Heart left ventricle (tissue), 16 donors: Measurements from ENCODE around the gene CCDC192. TPM values are rescaled to one million over a fixed set of nuclear protein-coding genes. Genes with fewer than 3 reads are reported as not detected.

ENCODE experiments used
- ATAC-seq, 4 donors: fragments of 200-7000 bp; cut with Tn5 transposase; one replicate each; pipeline ENCODE4 v1.9.1; 2020 to 2022; ENCODE audit warnings: moderate library complexity in 4 of 4, mild to moderate bottlenecking in 3 of 4, moderate number of reproducible peaks in 1 of 4
- DNase-seq, 5 donors: peaks; one replicate each; pipeline ENCODE4 v3.0.0-alpha.2; 2020
- H3K27ac ChIP-seq, 12 donors: fragments of 200-600 bp; sonication (generic) in 4 of 12; one replicate each; pipeline versions ENCODE4 v1.5.0 to v1.8.0; 2016 to 2022; ENCODE audit warnings: mild to moderate bottlenecking in 2 of 12
- H3K27me3 ChIP-seq, 9 donors: fragments of 200-600 bp; sonication (generic) in 2 of 9; one replicate each; pipeline versions ENCODE4 v1.5.1 to v1.8.0; 2016 to 2022; ENCODE audit warnings: mild to moderate bottlenecking in 3 of 9
- H3K36me3 ChIP-seq, 9 donors: fragments of 200-600 bp; sonication (generic) in 2 of 9; one replicate each; pipeline versions ENCODE4 v1.5.0 to v1.8.0; 2018 to 2022; ENCODE audit warnings: mild to moderate bottlenecking in 2 of 9
- H3K4me1 ChIP-seq, 12 donors: fragments of 200-600 bp; sonication (generic) in 4 of 12; one replicate each; pipeline versions ENCODE4 v1.5.0 to v1.8.0; 2016 to 2022; ENCODE audit warnings: mild to moderate bottlenecking in 3 of 12
- H3K4me3 ChIP-seq, 12 donors: fragments of 200-600 bp; sonication (generic) in 4 of 12; one replicate each; pipeline versions ENCODE4 v1.5.0 to v1.8.0; 2017 to 2022; ENCODE audit warnings: mild to moderate bottlenecking in 9 of 12, moderate library complexity in 4 of 12
- H3K9me3 ChIP-seq, 12 donors: fragments of 200-600 bp; sonication (generic) in 4 of 12; one replicate each; pipeline versions ENCODE4 v1.5.0 to v1.8.0; 2016 to 2022; ENCODE audit warnings: mild to moderate bottlenecking in 1 of 12
- CTCF ChIP-seq, 12 donors: fragments of 200-600 bp; sonication (generic) in 4 of 12; IDR thresholded peaks; one replicate each; pipeline versions ENCODE4 v1.5.0 to v1.8.0; 2018 to 2022; ENCODE audit warnings: antibody characterized with exemption in 12 of 12, mild to moderate bottlenecking in 5 of 12
- POLR2A ChIP-seq, 2 donors: fragments of 450-650 bp; IDR thresholded peaks; one replicate each; pipeline ENCODE4 v1.6.1; 2017; ENCODE audit warnings: antibody characterized with exemption in 2 of 2, mild to moderate bottlenecking in 2 of 2, moderate library complexity in 2 of 2
- WGBS, 4 donors: extraction: QIAGEN DNeasy Blood & Tissue Kit in 2 of 4; methylation state at CpG; one replicate each; pipeline versions ENCODE4 v1.1.5 to v1.1.7; 2013 to 2018; 5-methylcytosine and 5-hydroxymethylcytosine counted together
- intact Hi-C, 10 donors: fragments of 100-400 bp; cut with DNase I; formaldehyde crosslinking; loops; one replicate each; pipeline versions ENCODE4 v1.11.1 to v1.14.2; 2022
- polyA plus RNA-seq, 2 donors: library from polyadenylated mRNA; stranded (reverse); fragments of 200-250 nt; gene quantifications; one replicate each; pipeline ENCODE4 v1.2.3, GENCODE V29; 2013
- total RNA-seq, 9 donors: library from RNA; depleted of rRNA in 2 of 9; stranded (reverse); fragments of >200 nt in 2 of 9; fragmentation: NEBNext Ultra II Directional in 3 of 9; extraction: Animal tissue kit (Norgen Biotek cat#: 25700) in 3 of 9; gene quantifications; one replicate each; pipeline versions ENCODE4 v1.1.0 to v1.2.4, GENCODE V29; 2016 to 2023
- donor health status: ischemic (EF 13 %, LVEDD 7.1; RV severe dilation, severe dysfunction).
- donor health status: healthy with polysubstance abuse.
- donor health status: DM: no; HTN: yes; CAD: no.
- donor health status: DM: no; HTN: no; CAD: no.
- donor health status: ischemic (EF 25% LVEDD 6.9; RV normal size, moderate dysfunction).
- donor health status: ischemic (EF 25% LVEDD 5.7; RV mildly dilated, moderate dysfunction).
- donor health status: healthy.
- donor health status: DM: yes; HTN: yes; CAD: no.
- donor health status: ischemic (EF 35%, LVEDD 5.7; RV mildly dilated, moderate dysfunction).
- donor health status: nonischemic (EF 11% LVEDD 7.7; RV severe dilation, severe dysfunction).
- donor health status: DM: yes; HTN: yes; CAD: no.
- donor health status: PGD.
- donor health status: ischemic (EF 29% LVEDD 5.4; RV normal size, mild dysfunction).
- donor health status: nonischemic (EF 23%, LVEDD 6.1; RV moderate dilation, normal function).

CCDC192 gene
- total and polyA plus RNA-seq, 11 donors = 0.07 to 1.3 (median 0.42) TPM; not detected in 8

- TF ChIP-seq POLR2A (IDR thresholded peaks at IDR 0.05) = no peak
- TF ChIP-seq CTCF (IDR thresholded peaks at IDR 0.05) = peak in 1 of 12 donors; percentile 14
- DNase-seq (no peak), ATAC-seq (no peak)
- Histone ChIP-seq H3K4me1 (peaks cover 0 to 12% (median 0%) of the 10 kb centered on the region in 12 donors), H3K27ac (no peak overlapping the region), H3K9me3 (no peaks in the 10 kb centered on the region), H3K36me3 (no peaks in the 10 kb centered on the region), H3K27me3 (no peaks in the 10 kb centered on the region), H3K4me3 (no peak overlapping the region)
- intact Hi-C loops = no loop called here
- 72 to 91% (median 84%) methylated on average over 1 of the region's 1 CpG for WGBS, 4 donors
Measured at GRCh38 chr5:127865273-127865672, 162.1 kb downstream of the CCDC192 start.

- ATAC-seq (no peak), DNase-seq (no peak)
- no peak for TF ChIP-seq CTCF (IDR thresholded peaks at IDR 0.05)
- no peak for TF ChIP-seq POLR2A (IDR thresholded peaks at IDR 0.05)
- no peak overlapping the region for H3K27ac ChIP-seq
- H3K9me3 ChIP-seq = no peaks in the 10 kb centered on the region
- no peaks in the 10 kb centered on the region for H3K36me3 ChIP-seq
- H3K27me3 ChIP-seq = no peaks in the 10 kb centered on the region
- WGBS, 4 donors = 78 to 81% (median 80%) methylated on average over 6 of the region's 6 CpGs
- H3K4me3 ChIP-seq = no peak overlapping the region
- peaks cover 3 to 31% (median 16%) of the 10 kb centered on the region in 12 donors for H3K4me1 ChIP-seq
- intact Hi-C loops = no loop called here
Measured at GRCh38 chr5:127867022-127867783, 164.0 kb downstream of the CCDC192 start.

DNA sequence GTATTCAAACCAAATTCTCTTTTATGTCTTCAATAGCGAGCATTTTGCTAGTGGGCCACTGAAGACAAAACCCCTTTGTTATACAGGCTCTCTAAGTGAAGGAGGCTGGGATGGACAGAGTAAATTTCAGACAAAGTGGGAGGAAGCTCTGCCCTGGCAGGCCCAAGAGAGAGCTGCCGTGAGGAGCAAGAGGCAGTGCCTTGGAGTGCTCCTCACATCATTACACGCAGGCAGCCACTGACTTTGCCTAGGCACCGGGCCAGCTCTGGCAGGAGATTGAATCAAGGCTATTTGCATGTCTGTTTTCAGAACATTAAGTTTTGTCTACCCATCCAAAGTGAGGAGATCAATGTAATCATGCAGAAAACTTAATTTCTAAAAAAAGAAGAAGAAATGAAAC is 167.7 kb downstream of the CCDC192 start:
- no peaks in the 10 kb centered on the region for H3K9me3 ChIP-seq
- peak; percentile 62 to 87 (median 83) for DNase-seq
- peaks cover 3 to 36% (median 18%) of the 10 kb centered on the region in 12 donors for H3K4me1 ChIP-seq
- no peak overlapping the region for H3K4me3 ChIP-seq
- intact Hi-C loops = loop anchor here in 6 of 10 donors (5.0 to 10.0 kb wide), 5 partner anchors 214 to 624 kb away; partner anchors contain the start of gene SLC12A2 (in 1 of the 6)
- no peaks in the 10 kb centered on the region for H3K36me3 ChIP-seq
- WGBS, 4 donors = 23 to 37% (median 33%) methylated on average over 4 of the region's 4 CpGs
- H3K27me3 ChIP-seq = no peaks in the 10 kb centered on the region
- peak; percentile 62 to 69 (median 64) for ATAC-seq
- TF ChIP-seq POLR2A (IDR thresholded peaks at IDR 0.05) (no peak), CTCF (IDR thresholded peaks at IDR 0.05) (no peak)
- H3K27ac ChIP-seq = peak overlapping the region in 8 of 12 donors; percentile 16 to 73 (median 28)

GRCh38 chr5:127871503-127872153 is 168.4 kb downstream of the CCDC192 start:
- no peaks in the 10 kb centered on the region for H3K9me3 ChIP-seq
- intact Hi-C loops = loop anchor here in 6 of 10 donors (5.0 to 10.0 kb wide), 5 partner anchors 213 to 623 kb away; partner anchors contain the start of gene SLC12A2 (in 1 of the 6)
- ATAC-seq = no peak
- H3K4me1 ChIP-seq = peaks cover 3 to 43% (median 21%) of the 10 kb centered on the region in 12 donors
- H3K27me3 ChIP-seq = no peaks in the 10 kb centered on the region
- H3K27ac ChIP-seq = peak overlapping the region; percentile 0 to 73 (median 33)
- H3K36me3 ChIP-seq = no peaks in the 10 kb centered on the region
- TF ChIP-seq CTCF (IDR thresholded peaks at IDR 0.05) (no peak), POLR2A (IDR thresholded peaks at IDR 0.05) (no peak)
- no peak for DNase-seq
- H3K4me3 ChIP-seq = no peak overlapping the region
- 50 to 64% (median 54%) methylated on average over 8 of the region's 8 CpGs for WGBS, 4 donors
